ENCODE data around the gene NAB2. TPM values are rescaled to one million over a fixed set of nuclear protein-coding genes. Genes with fewer than 3 reads are reported as not detected.

Gene NAB2
- total and polyA plus RNA-seq, 2 donors (not counting 3 experiments of a cell fraction or from before 2014, with no cell fraction given): 14.6 to 15.9 TPM

- ChIA-PET POLR2A (no interaction called here), CTCF (interaction anchor here (0.7 kb wide), 1 partner anchor 77 kb away, joined by 3 read pairs; no protein-coding TSS in a partner anchor)
- Histone ChIP-seq H3K4me2 (ENCODE audit: insufficient read depth, low read length) (no peak overlapping the region), H3K4me3 (replicated peaks in 1 of 3; ENCODE audit: insufficient read depth in 1 of 3, low read depth in 1 of 3, low read length in 3 of 3) (no peak overlapping the region), H3K9me1 (replicated peaks; ENCODE audit: control insufficient read depth, extremely low read depth, insufficient read depth, low read length) (no peaks in the 10 kb centered on the region), H3K27ac (ENCODE audit: insufficient read depth, low read depth, low read length) (no peak overlapping the region), H3K9me3 (replicated peaks; ENCODE audit: control insufficient read depth, insufficient read depth, low read length) (no peaks in the 10 kb centered on the region), H3K36me3 (ENCODE audit: control insufficient read depth in 2 of 2, extremely low read depth in 1 of 2, insufficient read depth in 2 of 2, low read length in 2 of 2) (no peaks in the 10 kb centered on the region), H3K79me2 (ENCODE audit: control insufficient read depth, insufficient read depth, low read length) (no peaks in the 10 kb centered on the region), H4K20me1 (replicated peaks; ENCODE audit: control insufficient read depth, extremely low read depth, insufficient read depth, low read length) (no peaks in the 10 kb centered on the region), H3K27me3 (ENCODE audit: control insufficient read depth in 2 of 2, insufficient read depth in 2 of 2, low read length in 2 of 2) (peaks cover 10 to 12% of the 10 kb centered on the region in 2 experiments), H2AFZ (ENCODE audit: low read depth, low read length) (no peak overlapping the region), H3K4me1 (ENCODE audit: control insufficient read depth, extremely low read depth, insufficient read depth, low read length) (no peaks in the 10 kb centered on the region), H3K9ac (replicated peaks; ENCODE audit: extremely low read depth, insufficient read depth, low read length) (no peak overlapping the region)
- BruUV-seq (replicated peaks): no TSS peak
- FAIRE-seq (no peak), DNase-seq (ENCODE audit: low read depth, low spot score) (no peak)
- dilution Hi-C loops (cut with MboI; ENCODE audit: extremely low pct_ligation_motif_present, low sequenced_read_pairs) (no loop called here), intact Hi-C loops (cut with micrococcal nuclease) (no loop called here)
- no peak for TF ChIP-seq FOS (IDR thresholded peaks at IDR 0.05; ENCODE audit: borderline replicate concordance, insufficient read depth, low read length)
- TF ChIP-seq, protein P1, sequence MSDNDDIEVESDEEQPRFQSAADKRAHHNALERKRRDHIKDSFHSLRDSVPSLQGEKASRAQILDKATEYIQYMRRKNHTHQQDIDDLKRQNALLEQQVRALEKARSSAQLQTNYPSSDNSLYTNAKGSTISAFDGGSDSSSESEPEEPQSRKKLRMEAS (IDR thresholded peaks at IDR 0.05; ENCODE audit: insufficient read depth, insufficient read length): no peak
- TF ChIP-seq EZH2 (IDR thresholded peaks at IDR 0.05; ENCODE audit: borderline replicate concordance, low read depth, low read length, severe bottlenecking): no peak
- TF ChIP-seq JUN (IDR thresholded peaks at IDR 0.05; ENCODE audit: borderline replicate concordance, insufficient read depth, insufficient read length, low read depth): no peak
- TF ChIP-seq POLR2A (IDR thresholded peaks at IDR 0.05; ENCODE audit: low read depth, low read length): no peak
- TF ChIP-seq, protein P2, sequence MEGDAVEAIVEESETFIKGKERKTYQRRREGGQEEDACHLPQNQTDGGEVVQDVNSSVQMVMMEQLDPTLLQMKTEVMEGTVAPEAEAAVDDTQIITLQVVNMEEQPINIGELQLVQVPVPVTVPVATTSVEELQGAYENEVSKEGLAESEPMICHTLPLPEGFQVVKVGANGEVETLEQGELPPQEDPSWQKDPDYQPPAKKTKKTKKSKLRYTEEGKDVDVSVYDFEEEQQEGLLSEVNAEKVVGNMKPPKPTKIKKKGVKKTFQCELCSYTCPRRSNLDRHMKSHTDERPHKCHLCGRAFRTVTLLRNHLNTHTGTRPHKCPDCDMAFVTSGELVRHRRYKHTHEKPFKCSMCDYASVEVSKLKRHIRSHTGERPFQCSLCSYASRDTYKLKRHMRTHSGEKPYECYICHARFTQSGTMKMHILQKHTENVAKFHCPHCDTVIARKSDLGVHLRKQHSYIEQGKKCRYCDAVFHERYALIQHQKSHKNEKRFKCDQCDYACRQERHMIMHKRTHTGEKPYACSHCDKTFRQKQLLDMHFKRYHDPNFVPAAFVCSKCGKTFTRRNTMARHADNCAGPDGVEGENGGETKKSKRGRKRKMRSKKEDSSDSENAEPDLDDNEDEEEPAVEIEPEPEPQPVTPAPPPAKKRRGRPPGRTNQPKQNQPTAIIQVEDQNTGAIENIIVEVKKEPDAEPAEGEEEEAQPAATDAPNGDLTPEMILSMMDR (IDR thresholded peaks at IDR 0.05; ENCODE audit: extremely low read depth in 1 of 2, insufficient read depth in 1 of 2, low read depth in 1 of 2, low read length in 2 of 2): no peak
- TF ChIP-seq MYC (IDR thresholded peaks at IDR 0.05; ENCODE audit: low read depth, low read length): no peak
- no peak for TF ChIP-seq GATA2 (IDR thresholded peaks at IDR 0.05; ENCODE audit: insufficient read depth, insufficient read length, low read depth, low read length)
- no peak for TF ChIP-seq POLR2AphosphoS5 (IDR thresholded peaks at IDR 0.05; ENCODE audit: insufficient read depth, low read depth, low read length)
Measured at GRCh38 chr12:57046947-57047890, 41.7 kb upstream of the NAB2 start.

Data from endothelial cell of umbilical vein (primary cell).